CD4-positive, alpha-beta T cell (primary cell): ENCODE data around the gene SZT2. TPM values are rescaled to one million over a fixed set of nuclear protein-coding genes. Genes with fewer than 3 reads are reported as not detected.
A peak's percentile ranks its signal among the peaks of the same experiment; 100 is the strongest.

Experiments used
- ATAC-seq: fragments of 200-7000 bp; cut with Tn5 transposase; one replicate; pipeline ENCODE4 v1.10.0; 2022; ENCODE audit warnings: mild to moderate bottlenecking; ENCODE audit not compliant: poor library complexity
- CTCF ChIA-PET: fragments of 350-600 bp; sonication (Branson Sonifier 250); formaldehyde crosslinking; loops from one replicate; lab custom pipeline; 2021; ENCODE audit warnings: antibody characterized with exemption, inconsistent platforms; lab: Charles Lee
- POLR2A ChIA-PET: fragments of 350-600 bp; sonication (Branson Sonifier 250); formaldehyde crosslinking; loops from one replicate; lab custom pipeline; 2021; ENCODE audit warnings: antibody characterized with exemption, inconsistent platforms; lab: Charles Lee
- DNase-seq, 14 experiments: peaks; one replicate each; pipeline ENCODE4 v3.0.0-alpha.2; 2013 to 2020; ENCODE audit warnings: mixed read lengths in 2 of 14
- H3K27ac ChIP-seq, 2 donors: one replicate each; pipeline versions ENCODE4 v1.5.1 to v1.7.0; 2013; ENCODE audit warnings: low read length in 2 of 2, low read depth in 1 of 2, mild to moderate bottlenecking in 1 of 2
- H3K27me3 ChIP-seq, 2 experiments: 1 replicate in 1 of 2; 2 replicates in 1 of 2; pipeline versions ENCODE4 v1.6.1 to v1.7.0; 2013; ENCODE audit warnings: low read length in 2 of 2, control low read depth in 1 of 2, mild to moderate bottlenecking in 1 of 2, moderate library complexity in 1 of 2; ENCODE audit not compliant: insufficient read depth in 2 of 2, control insufficient read depth in 1 of 2
- H3K36me3 ChIP-seq: one replicate; pipeline ENCODE4 v1.6.1; 2013; ENCODE audit warnings: low read length, control low read depth; ENCODE audit not compliant: insufficient read depth
- H3K4me1 ChIP-seq: one replicate; pipeline ENCODE4 v1.6.1; 2013; ENCODE audit warnings: low read length, control low read depth; ENCODE audit not compliant: insufficient read depth
- H3K4me3 ChIP-seq: one replicate; pipeline ENCODE4 v1.5.1; 2013; ENCODE audit warnings: mild to moderate bottlenecking, low read length, moderate library complexity
- H3K9me3 ChIP-seq, 2 experiments: 1 replicate in 1 of 2; 2 replicates in 1 of 2; pipeline versions ENCODE4 v1.6.1 to v1.7.0; 2013; ENCODE audit warnings: low read length in 2 of 2, mild to moderate bottlenecking in 2 of 2, control low read depth in 1 of 2, moderate library complexity in 1 of 2; ENCODE audit not compliant: control insufficient read depth in 1 of 2, insufficient read depth in 1 of 2
- H3K27ac Mint-ChIP-seq: one replicate; pipeline ENCODE4 v1.8.0; 2020; ENCODE audit warnings: mixed read lengths
- H3K27me3 Mint-ChIP-seq: one replicate; pipeline ENCODE4 v1.8.0; 2021; ENCODE audit warnings: mixed read lengths
- H3K36me3 Mint-ChIP-seq: one replicate; pipeline ENCODE4 v1.8.0; 2021; ENCODE audit warnings: low read depth, mixed read lengths
- H3K4me1 Mint-ChIP-seq: one replicate; pipeline ENCODE4 v1.8.0; 2021; ENCODE audit warnings: low read depth, mixed read lengths
- H3K4me3 Mint-ChIP-seq: one replicate; pipeline ENCODE4 v1.8.0; 2020; ENCODE audit warnings: mild to moderate bottlenecking, mixed read lengths
- H3K9me3 Mint-ChIP-seq: one replicate; pipeline ENCODE4 v1.8.0; 2020; ENCODE audit warnings: mixed read lengths
- CTCF ChIP-seq: fragments of 200-600 bp; IDR thresholded peaks from one replicate; pipeline ENCODE4 v1.8.0; 2022; ENCODE audit warnings: antibody characterized with exemption, mild to moderate bottlenecking
- intact Hi-C, 2 experiments: fragments of 100-400 bp; cut with DNase I in 1 of 2; cut with micrococcal nuclease in 1 of 2; formaldehyde crosslinking; loops; one replicate each; pipeline versions ENCODE4 v1.15.1 to v1.9.0; 2023 to 2025; cut with DNase I, micrococcal nuclease
- total RNA-seq, 174 experiments: library from RNA in 2 of 174; stranded (reverse) in 2 of 174; gene quantifications; one replicate each; pipeline ENCODE4 v1.2.3 and lab custom pipeline; 2021 to 2026

The SZT2 gene
- total RNA-seq, 2 experiments from 2014 or later, result 69.7 to 72.5 TPM

GRCh38 chr1:43348343-43348808 is 41.3 kb upstream of the SZT2 start:
- Mint-ChIP-seq H3K4me1 (peaks cover 22% of the 10 kb centered on the region), H3K4me3 (peak overlapping the region; percentile 30), H3K27ac (peak overlapping the region; percentile 89), H3K27me3 (no peaks in the 10 kb centered on the region), H3K9me3 (no peaks in the 10 kb centered on the region), H3K36me3 (no peaks in the 10 kb centered on the region)
- Histone ChIP-seq H3K27me3 (no peaks in the 10 kb centered on the region), H3K9me3 (no peaks in the 10 kb centered on the region), H3K27ac (peak overlapping the region in 1 of 2 donors; percentile 55), H3K4me1 (peaks cover 8% of the 10 kb centered on the region), H3K36me3 (no peaks in the 10 kb centered on the region), H3K4me3 (peak overlapping the region; percentile 44)
- ChIA-PET POLR2A (interaction anchor here (0.6 to 1.3 kb wide), 3 partner anchors 9 to 106 kb away, joined by 3 to 14 read pairs (median 3); partner anchors contain the start of genes CDC20, ELOVL1 and HYI), CTCF (interaction anchor here (0.6 kb wide), 1 partner anchor 1911 kb away, joined by 3 read pairs; no protein-coding TSS in a partner anchor)
- no peak for DNase-seq
- intact Hi-C loops, result no loop called here
- ATAC-seq, result no peak
- no peak for TF ChIP-seq CTCF

GRCh38 chr1:43348809-43349593 is 40.7 kb upstream of the SZT2 start:
- H3K27me3 Mint-ChIP-seq, result no peaks in the 10 kb centered on the region
- H3K36me3 Mint-ChIP-seq, result no peaks in the 10 kb centered on the region
- intact Hi-C loops, result no loop called here
- H3K4me1 Mint-ChIP-seq, result peaks cover 22% of the 10 kb centered on the region
- no peaks in the 10 kb centered on the region for H3K9me3 Mint-ChIP-seq
- no peaks in the 10 kb centered on the region for H3K27me3 ChIP-seq
- H3K4me3 ChIP-seq, result peak overlapping the region; percentile 48
- DNase-seq (peak; percentile 35 to 89 (median 49)), ATAC-seq (peak; percentile 85)
- H3K4me1 ChIP-seq, result peaks cover 8% of the 10 kb centered on the region
- no peaks in the 10 kb centered on the region for H3K36me3 ChIP-seq
- H3K4me3 Mint-ChIP-seq, result peak overlapping the region; percentile 68
- no peak for TF ChIP-seq CTCF
- H3K9me3 ChIP-seq, result no peaks in the 10 kb centered on the region
- CTCF ChIA-PET, result interaction anchor here (0.6 kb wide), 1 partner anchor 1911 kb away, joined by 3 read pairs; no protein-coding TSS in a partner anchor
- H3K27ac Mint-ChIP-seq, result peak overlapping the region; percentile 89
- POLR2A ChIA-PET, result interaction anchor here (0.6 to 1.3 kb wide), 3 partner anchors 9 to 105 kb away, joined by 3 to 14 read pairs (median 3); partner anchors contain the start of genes CDC20, ELOVL1 and HYI
- peak overlapping the region; percentile 55 to 72 for H3K27ac ChIP-seq

GRCh38 chr1:43349594-43350306 is 39.9 kb upstream of the SZT2 start:
- DNase-seq (no peak), ATAC-seq (peak; percentile 5)
- H3K4me3 Mint-ChIP-seq, result peak overlapping the region; percentile 68
- TF ChIP-seq CTCF, result no peak
- H3K9me3 ChIP-seq, result no peaks in the 10 kb centered on the region
- H3K36me3 Mint-ChIP-seq, result no peaks in the 10 kb centered on the region
- ChIA-PET POLR2A (no interaction called here), CTCF (no interaction called here)
- no peaks in the 10 kb centered on the region for H3K27me3 ChIP-seq
- H3K27me3 Mint-ChIP-seq, result no peaks in the 10 kb centered on the region
- H3K36me3 ChIP-seq, result no peaks in the 10 kb centered on the region
- H3K27ac Mint-ChIP-seq, result peak overlapping the region; percentile 89
- peak overlapping the region; percentile 48 for H3K4me3 ChIP-seq
- H3K27ac ChIP-seq, result peak overlapping the region; percentile 55 to 72
- H3K9me3 Mint-ChIP-seq, result no peaks in the 10 kb centered on the region
- peaks cover 22% of the 10 kb centered on the region for H3K4me1 Mint-ChIP-seq
- intact Hi-C loops, result loop anchor here in 1 of 2 experiments (10.0 kb wide), 3 partner anchors 505 to 625 kb away; partner anchors contain the start of genes ATP6V0B, B4GALT2, C1orf50 and DPH2
- H3K4me1 ChIP-seq, result peaks cover 8% of the 10 kb centered on the region
